GM12892 (cell line): ENCODE data around the gene ANKRD6.

ENCODE experiments used
- POLR2A ChIP-seq: IDR thresholded peaks from 2 replicates; pipeline ENCODE4 v1.6.1; 2011; ENCODE audit warnings: low read depth, low read length, control low read depth
- POLR2AphosphoS5 ChIP-seq: IDR thresholded peaks from 2 replicates; pipeline ENCODE4 v1.6.1; 2011; ENCODE audit warnings: low read depth, low read length, control low read depth
- TAF1 ChIP-seq: IDR thresholded peaks from 2 replicates; pipeline ENCODE4 v1.6.1; 2011; ENCODE audit warnings: low read depth, mild to moderate bottlenecking, control low read depth, low read length, borderline replicate concordance

DNA sequence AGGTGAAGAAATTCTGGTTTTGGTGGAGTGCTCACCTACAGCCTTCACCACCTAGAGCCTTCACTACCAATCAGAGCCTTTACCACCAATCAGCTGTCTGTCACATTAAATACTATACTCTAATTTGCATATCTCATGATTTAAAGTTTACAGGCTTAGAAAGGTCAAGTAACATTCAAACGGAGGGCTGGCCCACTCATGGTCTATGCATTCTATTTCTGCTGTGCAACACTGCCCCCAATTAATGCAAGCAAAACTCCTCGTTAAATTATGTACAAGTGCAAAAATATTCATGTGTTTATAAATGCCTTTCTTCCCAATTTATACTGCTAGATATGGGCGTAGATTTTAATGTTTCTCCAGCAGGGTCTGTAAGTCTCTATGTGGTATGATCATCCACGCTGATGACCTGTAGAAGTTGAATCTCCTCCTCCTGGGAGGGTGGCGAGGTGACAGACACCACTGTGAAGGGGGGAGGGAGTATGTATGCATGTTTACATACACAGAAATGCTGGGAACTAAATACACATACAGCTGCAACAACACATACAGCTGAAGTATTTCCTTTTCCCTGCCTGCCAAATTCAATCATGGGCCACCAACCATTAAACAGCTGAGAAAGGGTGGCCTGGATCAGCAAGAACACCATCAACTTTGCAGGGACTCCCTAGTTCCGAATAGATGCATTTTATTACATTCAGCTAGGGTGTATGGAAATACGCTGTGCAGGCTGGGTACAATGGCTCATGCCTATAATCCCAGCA lies 34.0 kb upstream of the ANKRD6 start:
- TF ChIP-seq POLR2A (no peak), POLR2AphosphoS5 (no peak), TAF1 (no peak)
